Parathyroid adenoma (tissue), 2 donors: ENCODE measurements around the gene ZNF346.

Experiments
- H2AFZ ChIP-seq: fragments of 300-600 bp; sonication (generic); one replicate; pipeline ENCODE4 v1.7.0; 2017; ENCODE audit warnings: antibody characterized with exemption, mild to moderate bottlenecking
- H3K27ac ChIP-seq: fragments of 300-600 bp; sonication (generic); one replicate; pipeline ENCODE4 v1.7.0; 2017
- H3K27me3 ChIP-seq: fragments of 300-600 bp; sonication (generic); one replicate; pipeline ENCODE4 v1.7.0; 2017; ENCODE audit warnings: low read length; ENCODE audit not compliant: control insufficient read depth, insufficient read depth
- H3K36me3 ChIP-seq: fragments of 300-600 bp; sonication (generic); one replicate; pipeline ENCODE4 v1.7.0; 2017; ENCODE audit warnings: low read length; ENCODE audit not compliant: control insufficient read depth, insufficient read depth
- H3K4me1 ChIP-seq: fragments of 300-600 bp; sonication (generic); one replicate; pipeline ENCODE4 v1.7.0; 2017; ENCODE audit warnings: control low read depth
- H3K4me2 ChIP-seq: fragments of 300-600 bp; sonication (generic); one replicate; pipeline ENCODE4 v1.7.0; 2017; ENCODE audit warnings: low read length
- H3K4me3 ChIP-seq: fragments of 300-600 bp; sonication (generic); one replicate; pipeline ENCODE4 v1.7.0; 2017; ENCODE audit warnings: low read depth, low read length
- H3K79me2 ChIP-seq: fragments of 300-600 bp; sonication (generic); one replicate; pipeline ENCODE4 v1.7.0; 2017; ENCODE audit warnings: control low read depth
- H3K9ac ChIP-seq: fragments of 300-600 bp; sonication (generic); one replicate; pipeline ENCODE4 v1.7.0; 2017; ENCODE audit warnings: mild to moderate bottlenecking
- H3K9me3 ChIP-seq: fragments of 300-600 bp; sonication (generic); one replicate; pipeline ENCODE4 v1.7.0; 2017; ENCODE audit warnings: low read length; ENCODE audit not compliant: control insufficient read depth
- TF ChIP-seq, protein P1 (sequence below): fragments of 300-600 bp; sonication (generic); IDR thresholded peaks from one replicate; pipeline ENCODE4 v1.7.0; 2017; ENCODE audit warnings: antibody characterized with exemption, mild to moderate bottlenecking
- donor health status: primary hyperparathyroidism.

Gene ZNF346

DNA sequence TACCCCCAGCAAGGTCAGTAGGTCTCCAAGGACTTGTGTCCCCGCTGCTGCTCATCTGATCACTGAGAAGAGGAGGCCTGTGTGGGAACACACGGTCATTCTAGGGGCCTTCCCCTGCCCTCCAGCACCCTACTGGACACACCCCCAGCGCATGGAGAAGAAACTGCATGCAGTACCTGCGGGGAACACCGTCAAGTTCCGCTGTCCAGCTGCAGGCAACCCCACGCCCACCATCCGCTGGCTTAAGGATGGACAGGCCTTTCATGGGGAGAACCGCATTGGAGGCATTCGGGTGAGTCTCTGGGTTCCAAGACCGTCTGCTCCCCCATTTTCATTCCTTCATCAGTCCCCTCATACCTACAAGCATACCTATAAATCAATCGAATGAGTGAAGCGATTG lies 68.3 kb downstream of the ZNF346 start:
- H3K36me3 ChIP-seq, result no peaks in the 10 kb centered on the region
- no peak overlapping the region for H3K27ac ChIP-seq
- no peak overlapping the region for H3K4me3 ChIP-seq
- TF ChIP-seq, protein P1, sequence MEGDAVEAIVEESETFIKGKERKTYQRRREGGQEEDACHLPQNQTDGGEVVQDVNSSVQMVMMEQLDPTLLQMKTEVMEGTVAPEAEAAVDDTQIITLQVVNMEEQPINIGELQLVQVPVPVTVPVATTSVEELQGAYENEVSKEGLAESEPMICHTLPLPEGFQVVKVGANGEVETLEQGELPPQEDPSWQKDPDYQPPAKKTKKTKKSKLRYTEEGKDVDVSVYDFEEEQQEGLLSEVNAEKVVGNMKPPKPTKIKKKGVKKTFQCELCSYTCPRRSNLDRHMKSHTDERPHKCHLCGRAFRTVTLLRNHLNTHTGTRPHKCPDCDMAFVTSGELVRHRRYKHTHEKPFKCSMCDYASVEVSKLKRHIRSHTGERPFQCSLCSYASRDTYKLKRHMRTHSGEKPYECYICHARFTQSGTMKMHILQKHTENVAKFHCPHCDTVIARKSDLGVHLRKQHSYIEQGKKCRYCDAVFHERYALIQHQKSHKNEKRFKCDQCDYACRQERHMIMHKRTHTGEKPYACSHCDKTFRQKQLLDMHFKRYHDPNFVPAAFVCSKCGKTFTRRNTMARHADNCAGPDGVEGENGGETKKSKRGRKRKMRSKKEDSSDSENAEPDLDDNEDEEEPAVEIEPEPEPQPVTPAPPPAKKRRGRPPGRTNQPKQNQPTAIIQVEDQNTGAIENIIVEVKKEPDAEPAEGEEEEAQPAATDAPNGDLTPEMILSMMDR, result no peak
- H3K9me3 ChIP-seq, result no peaks in the 10 kb centered on the region
- no peak overlapping the region for H3K4me2 ChIP-seq
- no peaks in the 10 kb centered on the region for H3K27me3 ChIP-seq
- H3K9ac ChIP-seq, result no peak overlapping the region
- H3K4me1 ChIP-seq, result no peaks in the 10 kb centered on the region
- H2AFZ ChIP-seq, result no peak overlapping the region
- H3K79me2 ChIP-seq, result no peaks in the 10 kb centered on the region

DNA sequence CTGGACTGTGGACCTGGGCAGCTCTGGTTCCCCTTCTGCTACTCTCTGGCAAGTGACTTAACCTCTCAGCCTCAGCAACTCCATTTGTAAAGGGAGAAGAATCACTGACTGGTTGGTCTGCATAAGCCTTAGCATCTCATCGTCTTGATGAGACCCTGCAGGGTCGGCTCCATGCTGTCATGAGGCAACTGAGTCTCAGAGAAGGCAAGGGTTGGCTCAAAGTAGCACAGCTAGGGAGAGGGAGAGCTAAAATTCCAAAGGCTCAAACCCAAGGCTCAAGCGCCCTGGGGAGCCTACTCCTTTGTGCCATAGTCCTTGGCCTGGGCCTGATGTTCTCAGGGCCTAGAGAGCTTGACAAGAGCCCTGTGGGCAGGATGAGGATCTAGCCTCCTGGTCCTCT lies 68.7 kb downstream of the ZNF346 start:
- H3K4me3 ChIP-seq, result no peak overlapping the region
- H3K9me3 ChIP-seq, result no peaks in the 10 kb centered on the region
- no peaks in the 10 kb centered on the region for H3K79me2 ChIP-seq
- no peaks in the 10 kb centered on the region for H3K4me1 ChIP-seq
- no peaks in the 10 kb centered on the region for H3K27me3 ChIP-seq
- H2AFZ ChIP-seq, result no peak overlapping the region
- TF ChIP-seq, protein P1, result no peak
- H3K9ac ChIP-seq, result no peak overlapping the region
- H3K36me3 ChIP-seq, result no peaks in the 10 kb centered on the region
- H3K27ac ChIP-seq, result no peak overlapping the region
- H3K4me2 ChIP-seq, result no peak overlapping the region

DNA sequence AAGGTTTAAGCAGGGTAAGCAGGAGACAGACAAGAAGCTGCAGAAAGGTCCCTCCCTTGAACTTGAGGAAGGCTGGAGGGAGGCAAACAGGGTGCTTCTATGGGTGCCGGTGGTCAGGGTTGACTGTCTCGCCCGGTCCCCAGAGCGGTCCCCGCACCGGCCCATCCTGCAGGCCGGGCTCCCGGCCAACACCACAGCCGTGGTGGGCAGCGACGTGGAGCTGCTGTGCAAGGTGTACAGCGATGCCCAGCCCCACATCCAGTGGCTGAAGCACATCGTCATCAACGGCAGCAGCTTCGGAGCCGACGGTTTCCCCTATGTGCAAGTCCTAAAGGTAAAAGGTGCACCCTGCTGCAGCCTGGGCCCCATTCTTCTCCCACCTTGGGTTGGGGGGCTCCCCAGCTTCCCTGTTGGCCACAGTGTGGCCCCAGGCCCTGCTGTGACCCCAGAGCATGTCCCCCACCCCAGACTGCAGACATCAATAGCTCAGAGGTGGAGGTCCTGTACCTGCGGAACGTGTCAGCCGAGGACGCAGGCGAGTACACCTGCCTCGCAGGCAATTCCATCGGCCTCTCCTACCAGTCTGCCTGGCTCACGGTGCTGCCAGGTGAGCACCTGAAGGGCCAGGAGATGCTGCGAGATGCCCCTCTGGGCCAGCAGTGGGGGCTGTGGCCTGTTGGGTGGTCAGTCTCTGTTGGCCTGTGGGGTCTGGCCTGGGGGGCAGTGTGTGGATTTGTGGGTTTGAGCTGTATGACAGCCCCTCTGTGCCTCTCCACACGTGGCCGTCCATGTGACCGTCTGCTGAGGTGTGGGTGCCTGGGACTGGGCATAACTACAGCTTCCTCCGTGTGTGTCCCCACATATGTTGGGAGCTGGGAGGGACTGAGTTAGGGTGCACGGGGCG lies 69.9 kb downstream of the ZNF346 start:
- no peaks in the 10 kb centered on the region for H3K27me3 ChIP-seq

DNA sequence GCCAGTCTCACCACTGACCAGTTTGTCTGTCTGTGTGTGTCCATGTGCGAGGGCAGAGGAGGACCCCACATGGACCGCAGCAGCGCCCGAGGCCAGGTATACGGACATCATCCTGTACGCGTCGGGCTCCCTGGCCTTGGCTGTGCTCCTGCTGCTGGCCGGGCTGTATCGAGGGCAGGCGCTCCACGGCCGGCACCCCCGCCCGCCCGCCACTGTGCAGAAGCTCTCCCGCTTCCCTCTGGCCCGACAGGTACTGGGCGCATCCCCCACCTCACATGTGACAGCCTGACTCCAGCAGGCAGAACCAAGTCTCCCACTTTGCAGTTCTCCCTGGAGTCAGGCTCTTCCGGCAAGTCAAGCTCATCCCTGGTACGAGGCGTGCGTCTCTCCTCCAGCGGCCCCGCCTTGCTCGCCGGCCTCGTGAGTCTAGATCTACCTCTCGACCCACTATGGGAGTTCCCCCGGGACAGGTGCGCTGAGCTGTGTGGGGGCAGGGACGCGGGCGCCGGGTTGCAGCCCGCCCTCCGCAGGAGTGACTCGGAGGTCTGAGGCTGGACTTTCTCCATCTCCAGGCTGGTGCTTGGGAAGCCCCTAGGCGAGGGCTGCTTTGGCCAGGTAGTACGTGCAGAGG lies 70.7 kb downstream of the ZNF346 start:
- Histone ChIP-seq H3K4me3 (no peak overlapping the region), H3K4me2 (no peak overlapping the region), H3K79me2 (no peaks in the 10 kb centered on the region), H2AFZ (no peak overlapping the region), H3K27me3 (no peaks in the 10 kb centered on the region), H3K27ac (no peak overlapping the region), H3K4me1 (no peaks in the 10 kb centered on the region), H3K36me3 (no peaks in the 10 kb centered on the region), H3K9ac (no peak overlapping the region), H3K9me3 (no peaks in the 10 kb centered on the region)
- TF ChIP-seq, protein P1, result no peak

More for the DNA sequence above, 69.9 kb downstream of the ZNF346 start:
- Histone ChIP-seq H3K4me1 (no peaks in the 10 kb centered on the region), H2AFZ (no peak overlapping the region), H3K9ac (no peak overlapping the region), H3K4me2 (no peak overlapping the region), H3K4me3 (no peak overlapping the region), H3K27ac (no peak overlapping the region), H3K79me2 (no peaks in the 10 kb centered on the region), H3K9me3 (no peaks in the 10 kb centered on the region), H3K36me3 (no peaks in the 10 kb centered on the region)
- TF ChIP-seq, protein P1, result no peak
